GM12878 (cell line): ENCODE data around the gene ACVR2A. TPM values are rescaled to one million over a fixed set of nuclear protein-coding genes. Genes with fewer than 3 reads are reported as not detected.

Source experiments
- ATAC-seq: fragments of 200-7000 bp; cut with Tn5 transposase; 3 replicates; pipeline ENCODE4 v1.9.1; 2020; ENCODE audit warnings: mild to moderate bottlenecking, moderate library complexity
- BruUV-seq: library from RNA; stranded (reverse); fragments of 400-500 nt; replicated peaks from 2 replicates; lab custom pipeline; 2021; lab: Mats Ljungman, UMichigan
- CTCF ChIA-PET: fragments of 300-600 bp; sonication (Branson Sonifier 250); formaldehyde crosslinking; extraction: SDS; loops from one replicate; lab custom pipeline; 2021; ENCODE audit warnings: inconsistent platforms; lab: Yijun Ruan, JAX
- POLR2A ChIA-PET: fragments of 350-600 bp; formaldehyde crosslinking; extraction: SDS; loops from one replicate; lab custom pipeline; 2021; ENCODE audit warnings: inconsistent platforms; lab: Charles Lee
- RAD21 ChIA-PET: fragments of 300-600 bp; sonication (Branson Sonifier 250); formaldehyde crosslinking; loops from one replicate; lab custom pipeline; 2023; ENCODE audit warnings: antibody characterized with exemption; ENCODE audit not compliant: unreplicated experiment; lab: Charles Lee
- SMC1A ChIA-PET: fragments of 300-600 bp; sonication (Branson Sonifier 250); formaldehyde crosslinking; loops from one replicate; lab custom pipeline; 2023; ENCODE audit not compliant: unreplicated experiment, uncharacterized antibody; lab: Charles Lee
- DNase-seq: peaks from one replicate; pipeline ENCODE4 v3.0.0-alpha.2; 2011; ENCODE audit warnings: low read depth, low spot score
- FAIRE-seq: peaks from 3 replicates; lab custom pipeline; 2011; peaks lifted over from hg19 to GRCh38; lab: Jason Lieb, UNC
- H2AFZ ChIP-seq: 2 replicates; pipeline ENCODE4 v1.6.0; 2011; ENCODE audit warnings: low read depth, low read length, control low read depth; ENCODE audit not compliant: control insufficient read depth
- H3K27ac ChIP-seq: 2 replicates; pipeline ENCODE4 v1.5.1; 2011; ENCODE audit warnings: control low read depth; ENCODE audit not compliant: control insufficient read depth, insufficient read depth
- H3K27me3 ChIP-seq, 2 experiments: replicated peaks in 1 of 2; 2 replicates each; pipeline versions ENCODE4 v1.6.0 to v1.6.1; 2011; ENCODE audit warnings: low read length in 1 of 2; ENCODE audit not compliant: control insufficient read depth in 2 of 2, insufficient read depth in 2 of 2
- H3K36me3 ChIP-seq, 2 experiments: 2 replicates each; pipeline ENCODE4 v1.5.1; 2011; ENCODE audit warnings: low read length in 1 of 2; ENCODE audit not compliant: control insufficient read depth in 2 of 2, insufficient read depth in 2 of 2
- H3K4me1 ChIP-seq: 2 replicates; pipeline ENCODE4 v1.6.1; 2011; ENCODE audit warnings: mild to moderate bottlenecking, low read length, moderate library complexity, mixed read lengths; ENCODE audit not compliant: control insufficient read depth, insufficient read depth
- H3K4me2 ChIP-seq: 2 replicates; pipeline ENCODE4 v1.6.0; 2011; ENCODE audit warnings: control low read depth; ENCODE audit not compliant: control insufficient read depth, insufficient read depth
- H3K4me3 ChIP-seq: fragments of 200-600 bp; sonication (generic); 2 replicates; pipeline ENCODE4 v1.5.1; 2016
- H3K79me2 ChIP-seq: 2 replicates; pipeline ENCODE4 v1.6.0; 2011; ENCODE audit warnings: low read length; ENCODE audit not compliant: control insufficient read depth, insufficient read depth
- H3K9ac ChIP-seq: 2 replicates; pipeline ENCODE4 v1.8.0; 2011; ENCODE audit warnings: low read length, control low read depth, mixed read lengths; ENCODE audit not compliant: control insufficient read depth, insufficient read depth
- H3K9me3 ChIP-seq: replicated peaks from 3 replicates; pipeline ENCODE4 v1.5.1; 2011; ENCODE audit warnings: mild to moderate bottlenecking, low read length; ENCODE audit not compliant: control insufficient read depth, insufficient read depth
- H4K20me1 ChIP-seq: 2 replicates; pipeline ENCODE4 v1.6.0; 2011; ENCODE audit not compliant: control insufficient read depth, insufficient read depth
- CBFB ChIP-seq: IDR thresholded peaks from 2 replicates; pipeline ENCODE4 v1.6.1; 2016; ENCODE audit warnings: antibody characterized with exemption, low read depth
- CEBPB ChIP-seq, 2 experiments: fragments of 150-350 bp in 1 of 2; IDR thresholded peaks; 2 replicates each; pipeline ENCODE4 v1.6.1; 2012 to 2014; ENCODE audit warnings: low read depth in 2 of 2, low read length in 2 of 2, borderline replicate concordance in 1 of 2, inconsistent platforms in 1 of 2
- MTA2 ChIP-seq: fragments of 450-650 bp; IDR thresholded peaks from 2 replicates; pipeline ENCODE4 v1.6.1; 2016; ENCODE audit warnings: low read depth, mild to moderate bottlenecking, moderate library complexity
- NR2C1 ChIP-seq: fragments of 450-650 bp; IDR thresholded peaks from 2 replicates; pipeline ENCODE4 v1.6.1; 2017; ENCODE audit warnings: antibody characterized with exemption, mild to moderate bottlenecking, moderate library complexity
- NR2C2 ChIP-seq: IDR thresholded peaks from 2 replicates; pipeline ENCODE4 v1.6.1; 2011; ENCODE audit warnings: borderline replicate concordance, low read depth; ENCODE audit not compliant: control insufficient read depth, insufficient read length
- NRF1 ChIP-seq: conservative IDR thresholded peaks from 2 replicates; pipeline ENCODE4 v1.6.1; 2011; ENCODE audit warnings: mild to moderate bottlenecking, low read depth, low read length, improper control_type of control experiment
- SUZ12 ChIP-seq: fragments of 200-600 bp; sonication (generic); IDR thresholded peaks from one replicate; pipeline ENCODE4 v1.6.1; 2018; ENCODE audit warnings: antibody characterized with exemption, mild to moderate bottlenecking; ENCODE audit not compliant: unreplicated experiment
- TCF3 ChIP-seq: IDR thresholded peaks from 2 replicates; pipeline ENCODE4 v1.6.1; 2012; ENCODE audit warnings: low read depth, mild to moderate bottlenecking, low read length, borderline replicate concordance; ENCODE audit not compliant: insufficient read depth
- ZNF207 ChIP-seq: fragments of 450-650 bp; IDR thresholded peaks from 2 replicates; pipeline ENCODE4 v1.6.1; 2014; ENCODE audit warnings: antibody characterized with exemption, mild to moderate bottlenecking, borderline replicate concordance
- ZSCAN29 ChIP-seq: fragments of 450-650 bp; IDR thresholded peaks from 2 replicates; pipeline ENCODE4 v1.6.1; 2017; ENCODE audit warnings: mild to moderate bottlenecking, moderate library complexity
- in situ Hi-C: fragments of 300-500 bp; cut with MboI; formaldehyde crosslinking; loops from 9 replicates; pipeline ENCODE4 v1.14.3; 2018; ENCODE audit warnings: mixed read lengths
- intact Hi-C: fragments of 100-400 bp; cut with micrococcal nuclease; formaldehyde crosslinking; loops from one replicate; pipeline ENCODE4 v1.14.2; 2022; ENCODE audit not compliant: unreplicated experiment
- polyA plus RNA-seq, 11 experiments: library from polyadenylated mRNA; depleted of rRNA in 4 of 11; unstranded in 6 of 11; stranded (reverse) in 5 of 11; fragments of >200 nt; fragmentation: Nextera tagmentation in 4 of 11; fragmentation: Illumina TruSeq in 1 of 11; extraction: Ambion mirVana in 4 of 11; extraction: Trizol in 1 of 11; gene quantifications; 1 replicate in 1 of 11; 2 replicates in 10 of 11; pipeline versions ENCODE4 v1.2.1 to v1.2.3, GENCODE V29; 2011 to 2016; ENCODE audit warnings: inconsistent platforms in 2 of 11, missing spikeins in 2 of 11, low read depth in 1 of 11
- total RNA-seq, 4 experiments: library from RNA; depleted of rRNA in 3 of 4; stranded (reverse); fragments of >200 nt in 3 of 4; fragmentation: Illumina TruSeq in 1 of 4; extraction: Trizol in 1 of 4; gene quantifications; 2 replicates each; pipeline versions ENCODE4 v1.2.1 to v1.2.3, GENCODE V29; 2013 to 2021
- TF ChIP-seq, protein P1 (sequence below): fragments of 450-650 bp; IDR thresholded peaks from 2 replicates; pipeline ENCODE4 v1.6.1; 2018; ENCODE audit warnings: mild to moderate bottlenecking, low read depth, moderate library complexity; ENCODE audit not compliant: partially characterized antibody
- TF ChIP-seq, protein P2 (sequence below): fragments of 150-350 bp; IDR thresholded peaks from 2 replicates; pipeline ENCODE4 v1.6.1; 2016; ENCODE audit warnings: low read depth, low read length

The ACVR2A gene
- total and polyA plus RNA-seq, 10 of the 15 experiments (the other 5 are each of a cell fraction or from before 2014, with no cell fraction given): 0.42 to 3.0 (median 1.7) TPM

DNA sequence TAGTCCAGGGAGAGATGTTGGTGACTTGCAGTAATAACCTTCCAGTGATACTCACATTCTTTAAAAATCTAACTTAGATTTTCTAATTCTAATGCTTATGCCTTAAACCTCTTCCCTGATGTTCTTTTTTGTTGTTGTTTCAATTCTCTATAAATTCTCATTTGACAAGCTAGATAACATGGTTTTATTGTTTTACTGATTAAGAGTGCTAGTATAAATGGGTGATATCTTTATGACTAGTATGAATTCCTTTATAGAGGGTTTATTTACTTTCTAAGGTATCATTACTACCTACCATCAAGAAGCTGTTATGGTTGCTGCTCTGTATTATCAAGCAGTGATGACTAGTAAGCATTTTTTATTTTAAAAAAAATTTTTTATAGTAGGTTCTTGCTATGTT, 35.0 kb downstream of the ACVR2A start:
- H3K4me2 ChIP-seq: no peak overlapping the region
- no peak overlapping the region for H3K9ac ChIP-seq
- no peaks in the 10 kb centered on the region for H3K9me3 ChIP-seq
- no peaks in the 10 kb centered on the region for H4K20me1 ChIP-seq
- TF ChIP-seq, protein P1, sequence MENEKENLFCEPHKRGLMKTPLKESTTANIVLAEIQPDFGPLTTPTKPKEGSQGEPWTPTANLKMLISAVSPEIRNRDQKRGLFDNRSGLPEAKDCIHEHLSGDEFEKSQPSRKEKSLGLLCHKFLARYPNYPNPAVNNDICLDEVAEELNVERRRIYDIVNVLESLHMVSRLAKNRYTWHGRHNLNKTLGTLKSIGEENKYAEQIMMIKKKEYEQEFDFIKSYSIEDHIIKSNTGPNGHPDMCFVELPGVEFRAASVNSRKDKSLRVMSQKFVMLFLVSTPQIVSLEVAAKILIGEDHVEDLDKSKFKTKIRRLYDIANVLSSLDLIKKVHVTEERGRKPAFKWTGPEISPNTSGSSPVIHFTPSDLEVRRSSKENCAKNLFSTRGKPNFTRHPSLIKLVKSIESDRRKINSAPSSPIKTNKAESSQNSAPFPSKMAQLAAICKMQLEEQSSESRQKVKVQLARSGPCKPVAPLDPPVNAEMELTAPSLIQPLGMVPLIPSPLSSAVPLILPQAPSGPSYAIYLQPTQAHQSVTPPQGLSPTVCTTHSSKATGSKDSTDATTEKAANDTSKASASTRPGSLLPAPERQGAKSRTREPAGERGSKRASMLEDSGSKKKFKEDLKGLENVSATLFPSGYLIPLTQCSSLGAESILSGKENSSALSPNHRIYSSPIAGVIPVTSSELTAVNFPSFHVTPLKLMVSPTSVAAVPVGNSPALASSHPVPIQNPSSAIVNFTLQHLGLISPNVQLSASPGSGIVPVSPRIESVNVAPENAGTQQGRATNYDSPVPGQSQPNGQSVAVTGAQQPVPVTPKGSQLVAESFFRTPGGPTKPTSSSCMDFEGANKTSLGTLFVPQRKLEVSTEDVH: no peak
- TF ChIP-seq ZNF207 (no peak), NR2C1 (no peak), SUZ12 (no peak)
- H2AFZ ChIP-seq: no peak overlapping the region
- no peaks in the 10 kb centered on the region for H3K36me3 ChIP-seq
- no peak for FAIRE-seq
- H3K27me3 ChIP-seq: no peaks in the 10 kb centered on the region
- no peak for ATAC-seq
- DNase-seq: no peak
- intact Hi-C loops (no loop called here), in situ Hi-C loops (no loop called here)
- no peak overlapping the region for H3K4me3 ChIP-seq
- ChIA-PET RAD21 (no interaction called here), SMC1A (no interaction called here), CTCF (no interaction called here), POLR2A (no interaction called here)
- no TSS peak for BruUV-seq
- no peaks in the 10 kb centered on the region for H3K4me1 ChIP-seq
- H3K79me2 ChIP-seq: no peaks in the 10 kb centered on the region
- H3K27ac ChIP-seq: no peak overlapping the region

DNA sequence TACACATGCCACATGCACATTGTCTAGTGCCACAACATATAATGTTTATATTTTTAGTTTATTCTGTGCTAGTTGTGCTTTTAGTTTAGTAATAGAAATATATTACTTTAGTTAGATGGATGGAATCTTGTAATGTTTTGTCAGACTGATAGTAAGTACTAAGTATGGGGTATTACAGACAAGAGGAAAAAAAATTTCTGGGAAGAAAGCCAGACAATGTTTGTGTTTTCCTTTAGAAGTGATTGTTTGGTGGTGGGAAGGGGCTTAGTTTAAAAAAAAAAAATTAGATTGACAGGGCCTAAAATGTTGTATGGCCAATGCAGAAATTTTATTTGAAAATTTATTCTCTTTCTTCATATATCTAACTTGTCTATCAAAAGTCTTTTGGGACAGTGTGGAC, 37.8 kb downstream of the ACVR2A start:
- RAD21 ChIA-PET: no interaction called here
- Histone ChIP-seq H4K20me1 (no peaks in the 10 kb centered on the region), H3K79me2 (no peaks in the 10 kb centered on the region), H3K36me3 (no peaks in the 10 kb centered on the region), H3K9ac (no peak overlapping the region), H3K27ac (no peak overlapping the region), H3K4me3 (no peak overlapping the region), H3K9me3 (no peaks in the 10 kb centered on the region), H2AFZ (no peak overlapping the region), H3K4me1 (no peaks in the 10 kb centered on the region), H3K27me3 (no peaks in the 10 kb centered on the region), H3K4me2 (no peak overlapping the region)
- no TSS peak for BruUV-seq
- intact Hi-C loops (no loop called here), in situ Hi-C loops (no loop called here)
- CTCF ChIA-PET: no interaction called here
- ATAC-seq (no peak), DNase-seq (no peak), FAIRE-seq (no peak)
- SMC1A ChIA-PET: no interaction called here
- POLR2A ChIA-PET: no interaction called here
- TF ChIP-seq, protein P2, sequence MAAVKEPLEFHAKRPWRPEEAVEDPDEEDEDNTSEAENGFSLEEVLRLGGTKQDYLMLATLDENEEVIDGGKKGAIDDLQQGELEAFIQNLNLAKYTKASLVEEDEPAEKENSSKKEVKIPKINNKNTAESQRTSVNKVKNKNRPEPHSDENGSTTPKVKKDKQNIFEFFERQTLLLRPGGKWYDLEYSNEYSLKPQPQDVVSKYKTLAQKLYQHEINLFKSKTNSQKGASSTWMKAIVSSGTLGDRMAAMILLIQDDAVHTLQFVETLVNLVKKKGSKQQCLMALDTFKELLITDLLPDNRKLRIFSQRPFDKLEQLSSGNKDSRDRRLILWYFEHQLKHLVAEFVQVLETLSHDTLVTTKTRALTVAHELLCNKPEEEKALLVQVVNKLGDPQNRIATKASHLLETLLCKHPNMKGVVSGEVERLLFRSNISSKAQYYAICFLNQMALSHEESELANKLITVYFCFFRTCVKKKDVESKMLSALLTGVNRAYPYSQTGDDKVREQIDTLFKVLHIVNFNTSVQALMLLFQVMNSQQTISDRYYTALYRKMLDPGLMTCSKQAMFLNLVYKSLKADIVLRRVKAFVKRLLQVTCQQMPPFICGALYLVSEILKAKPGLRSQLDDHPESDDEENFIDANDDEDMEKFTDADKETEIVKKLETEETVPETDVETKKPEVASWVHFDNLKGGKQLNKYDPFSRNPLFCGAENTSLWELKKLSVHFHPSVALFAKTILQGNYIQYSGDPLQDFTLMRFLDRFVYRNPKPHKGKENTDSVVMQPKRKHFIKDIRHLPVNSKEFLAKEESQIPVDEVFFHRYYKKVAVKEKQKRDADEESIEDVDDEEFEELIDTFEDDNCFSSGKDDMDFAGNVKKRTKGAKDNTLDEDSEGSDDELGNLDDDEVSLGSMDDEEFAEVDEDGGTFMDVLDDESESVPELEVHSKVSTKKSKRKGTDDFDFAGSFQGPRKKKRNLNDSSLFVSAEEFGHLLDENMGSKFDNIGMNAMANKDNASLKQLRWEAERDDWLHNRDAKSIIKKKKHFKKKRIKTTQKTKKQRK: no peak
- TF ChIP-seq ZSCAN29 (no peak), TCF3 (no peak), CEBPB (IDR thresholded peaks at IDR 0.05; ENCODE audit: borderline replicate concordance in 1 of 2, low read depth in 2 of 2, low read length in 2 of 2) (no peak), NR2C2 (no peak), NRF1 (no peak), CBFB (no peak), MTA2 (no peak)
